Osteocyte (in vitro differentiated cells): ENCODE data around the gene RRP12. TPM values are rescaled to one million over a fixed set of nuclear protein-coding genes. Genes with fewer than 3 reads are reported as not detected.

ENCODE experiments used
- DNase-seq: peaks from one replicate; pipeline ENCODE4 v3.0.0; 2021; ENCODE audit warnings: mixed read lengths; ENCODE audit not compliant: unreplicated experiment; ENCODE audit errors: extremely low spot score
- H3K27ac Mint-ChIP-seq: one replicate; pipeline ENCODE4 v1.8.0; 2021; ENCODE audit warnings: mild to moderate bottlenecking, mixed read lengths; ENCODE audit not compliant: unreplicated experiment
- H3K27me3 Mint-ChIP-seq: one replicate; pipeline ENCODE4 v1.8.0; 2021; ENCODE audit warnings: mixed read lengths; ENCODE audit not compliant: unreplicated experiment
- H3K36me3 Mint-ChIP-seq: one replicate; pipeline ENCODE4 v1.8.0; 2021; ENCODE audit warnings: mixed read lengths; ENCODE audit not compliant: unreplicated experiment
- H3K4me1 Mint-ChIP-seq: one replicate; pipeline ENCODE4 v1.8.0; 2021; ENCODE audit warnings: mixed read lengths; ENCODE audit not compliant: unreplicated experiment
- H3K4me3 Mint-ChIP-seq: one replicate; pipeline ENCODE4 v1.8.0; 2021; ENCODE audit warnings: mild to moderate bottlenecking, moderate library complexity, mixed read lengths; ENCODE audit not compliant: unreplicated experiment
- H3K9me3 Mint-ChIP-seq: one replicate; pipeline ENCODE4 v1.8.0; 2021; ENCODE audit warnings: mixed read lengths; ENCODE audit not compliant: unreplicated experiment
- total RNA-seq: library from RNA; stranded (reverse); gene quantifications from 2 replicates; pipeline ENCODE4 v1.2.1, GENCODE V29; 2021
- TF ChIP-seq, protein P1 (sequence below): fragments of 200-600 bp; sonication (generic); IDR thresholded peaks from 2 replicates; pipeline ENCODE4 v1.5.0; 2021; ENCODE audit warnings: antibody characterized with exemption, mild to moderate bottlenecking, moderate library complexity

RRP12 gene
- total RNA-seq, 1 donor from 2014 or later, result 30.1 TPM

DNA sequence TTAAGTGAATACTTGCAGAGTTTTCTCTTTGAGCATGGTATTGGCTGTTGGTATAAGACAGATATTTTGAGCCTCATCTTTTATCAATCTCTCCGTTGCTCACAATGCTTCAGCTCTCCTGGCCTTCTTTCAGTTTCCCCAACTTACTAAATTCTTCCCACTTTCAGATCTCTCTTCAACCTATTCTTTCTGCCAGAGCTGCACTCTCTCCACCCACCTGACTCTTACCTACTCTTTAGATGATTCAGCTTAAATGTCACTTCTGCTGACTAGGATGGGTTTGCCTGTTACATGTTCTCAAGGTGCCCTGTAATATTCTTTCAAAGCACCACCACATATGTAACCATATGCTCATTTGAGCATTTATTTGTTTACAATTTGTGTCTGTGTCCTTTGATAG, 43.1 kb upstream of the RRP12 start:
- Mint-ChIP-seq H3K4me1 (peaks cover 31% of the 10 kb centered on the region), H3K27ac (no peak overlapping the region), H3K27me3 (no peaks in the 10 kb centered on the region), H3K4me3 (peak overlapping the region; percentile 97), H3K36me3 (peaks cover 9% of the 10 kb centered on the region), H3K9me3 (no peaks in the 10 kb centered on the region)
- no peak for DNase-seq
- TF ChIP-seq, protein P1, sequence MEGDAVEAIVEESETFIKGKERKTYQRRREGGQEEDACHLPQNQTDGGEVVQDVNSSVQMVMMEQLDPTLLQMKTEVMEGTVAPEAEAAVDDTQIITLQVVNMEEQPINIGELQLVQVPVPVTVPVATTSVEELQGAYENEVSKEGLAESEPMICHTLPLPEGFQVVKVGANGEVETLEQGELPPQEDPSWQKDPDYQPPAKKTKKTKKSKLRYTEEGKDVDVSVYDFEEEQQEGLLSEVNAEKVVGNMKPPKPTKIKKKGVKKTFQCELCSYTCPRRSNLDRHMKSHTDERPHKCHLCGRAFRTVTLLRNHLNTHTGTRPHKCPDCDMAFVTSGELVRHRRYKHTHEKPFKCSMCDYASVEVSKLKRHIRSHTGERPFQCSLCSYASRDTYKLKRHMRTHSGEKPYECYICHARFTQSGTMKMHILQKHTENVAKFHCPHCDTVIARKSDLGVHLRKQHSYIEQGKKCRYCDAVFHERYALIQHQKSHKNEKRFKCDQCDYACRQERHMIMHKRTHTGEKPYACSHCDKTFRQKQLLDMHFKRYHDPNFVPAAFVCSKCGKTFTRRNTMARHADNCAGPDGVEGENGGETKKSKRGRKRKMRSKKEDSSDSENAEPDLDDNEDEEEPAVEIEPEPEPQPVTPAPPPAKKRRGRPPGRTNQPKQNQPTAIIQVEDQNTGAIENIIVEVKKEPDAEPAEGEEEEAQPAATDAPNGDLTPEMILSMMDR, result no peak

DNA sequence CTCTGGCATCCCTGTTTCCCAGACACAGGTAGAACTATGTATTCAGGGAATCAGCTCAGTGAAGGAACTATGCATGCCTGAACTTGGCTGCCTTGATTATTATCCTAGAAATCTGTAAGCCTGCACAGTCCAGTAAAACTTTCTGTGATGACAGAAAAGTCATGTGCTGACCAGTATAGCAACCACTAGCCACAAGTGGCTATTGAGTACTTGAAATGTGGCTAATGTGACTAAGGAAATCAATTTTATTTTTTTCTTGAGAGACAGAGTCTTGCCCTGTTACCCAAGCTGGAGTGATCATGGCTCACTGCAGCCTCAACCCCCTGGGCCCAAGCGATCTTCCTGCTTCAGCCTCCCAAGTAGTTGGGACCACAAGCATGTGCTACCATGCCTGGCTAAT, 41.1 kb upstream of the RRP12 start:
- H3K27me3 Mint-ChIP-seq, result no peaks in the 10 kb centered on the region
- no peak overlapping the region for H3K27ac Mint-ChIP-seq
- H3K4me3 Mint-ChIP-seq, result no peak overlapping the region
- H3K9me3 Mint-ChIP-seq, result no peaks in the 10 kb centered on the region
- TF ChIP-seq, protein P1, result no peak
- DNase-seq, result no peak
- H3K4me1 Mint-ChIP-seq, result peaks cover 19% of the 10 kb centered on the region
- H3K36me3 Mint-ChIP-seq, result peaks cover 14% of the 10 kb centered on the region

DNA sequence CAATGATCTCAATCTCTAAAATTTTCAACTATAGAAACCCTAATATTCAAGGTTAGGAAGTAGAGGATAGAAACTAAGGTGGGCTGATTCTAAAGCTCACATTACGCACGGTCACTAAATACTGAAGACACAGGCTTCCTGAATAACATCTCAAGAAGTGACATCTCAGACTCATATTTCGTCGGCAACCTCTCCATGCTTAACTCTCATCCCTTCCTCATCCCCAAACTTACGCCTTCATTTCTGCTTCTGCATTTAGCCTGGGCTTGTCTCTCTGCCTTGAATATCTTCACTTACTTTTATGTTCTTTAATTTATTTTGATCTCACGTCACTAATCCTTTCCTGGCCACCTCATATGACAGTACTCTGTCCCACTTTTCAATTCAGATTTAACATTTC, 34.1 kb upstream of the RRP12 start:
- H3K36me3 Mint-ChIP-seq, result peaks cover 25% of the 10 kb centered on the region
- no peak overlapping the region for H3K4me3 Mint-ChIP-seq
- no peaks in the 10 kb centered on the region for H3K4me1 Mint-ChIP-seq
- peak overlapping the region; percentile 48 for H3K27ac Mint-ChIP-seq
- no peak for DNase-seq
- TF ChIP-seq, protein P1, result no peak
- no peaks in the 10 kb centered on the region for H3K27me3 Mint-ChIP-seq
- H3K9me3 Mint-ChIP-seq, result no peaks in the 10 kb centered on the region

DNA sequence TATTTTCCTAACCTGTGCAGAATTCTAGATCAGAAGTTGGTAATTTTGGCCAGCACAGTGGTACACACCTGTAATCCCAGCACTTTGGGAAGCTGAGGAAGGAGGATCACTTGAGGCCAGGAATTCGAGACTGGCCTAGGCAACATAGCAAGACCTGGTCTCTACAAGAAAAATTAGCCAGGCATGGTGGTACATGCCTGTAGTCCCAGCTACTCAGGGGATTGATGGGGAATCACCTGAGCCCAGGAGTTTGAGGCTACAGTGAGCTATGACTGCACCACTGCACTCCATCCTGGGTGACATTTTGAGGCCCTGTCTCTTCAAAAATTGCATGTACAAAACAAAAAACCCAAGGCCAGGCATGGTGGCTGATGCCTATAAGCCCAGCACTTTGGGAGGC, 33.4 kb upstream of the RRP12 start:
- Mint-ChIP-seq H3K4me3 (no peak overlapping the region), H3K27me3 (no peaks in the 10 kb centered on the region), H3K27ac (no peak overlapping the region), H3K4me1 (peaks cover under 1% of the 10 kb centered on the region), H3K9me3 (no peaks in the 10 kb centered on the region), H3K36me3 (peaks cover 28% of the 10 kb centered on the region)
- TF ChIP-seq, protein P1, result no peak
- no peak for DNase-seq

DNA sequence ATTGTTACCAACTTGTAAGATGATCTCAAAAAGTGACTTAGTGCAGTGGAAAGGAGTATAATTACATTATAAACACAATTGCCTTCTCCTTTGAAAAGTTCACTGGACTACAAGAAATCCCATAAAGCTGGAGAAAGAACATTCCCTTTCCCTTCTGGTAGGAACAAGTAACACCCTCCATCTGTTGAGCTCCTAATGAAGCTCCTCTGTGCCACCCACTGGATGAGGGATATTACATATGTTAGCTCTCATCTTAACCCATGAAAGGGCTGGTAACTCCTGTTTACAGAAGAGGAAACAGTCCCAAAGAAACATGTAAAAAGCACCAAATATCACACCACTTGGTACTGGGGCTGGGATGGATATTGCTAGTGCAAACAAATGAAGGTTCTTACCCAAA, 32.9 kb upstream of the RRP12 start:
- Mint-ChIP-seq H3K9me3 (no peaks in the 10 kb centered on the region), H3K4me1 (peaks cover 5% of the 10 kb centered on the region), H3K36me3 (peaks cover 31% of the 10 kb centered on the region), H3K27ac (no peak overlapping the region), H3K4me3 (no peak overlapping the region), H3K27me3 (no peaks in the 10 kb centered on the region)
- DNase-seq, result no peak
- TF ChIP-seq, protein P1, result no peak
